Esophagus squamous epithelium (tissue), 4 donors: Measurements from ENCODE around the gene ZC3H12A.

Source experiments
- POLR2A ChIP-seq, 4 donors: fragments of 450-650 bp; IDR thresholded peaks; one replicate each; pipeline ENCODE4 v1.6.1; 2017; ENCODE audit warnings: antibody characterized with exemption in 4 of 4, mild to moderate bottlenecking in 4 of 4, moderate library complexity in 3 of 4
- TF ChIP-seq, protein P1 (sequence below), 6 experiments: fragments of 450-650 bp in 4 of 6; fragments of 200-600 bp in 2 of 6; sonication (generic) in 2 of 6; IDR thresholded peaks; one replicate each; pipeline ENCODE4 v1.5.1; 2016 to 2019; ENCODE audit warnings: antibody characterized with exemption in 6 of 6, mild to moderate bottlenecking in 4 of 6, moderate library complexity in 4 of 6

DNA sequence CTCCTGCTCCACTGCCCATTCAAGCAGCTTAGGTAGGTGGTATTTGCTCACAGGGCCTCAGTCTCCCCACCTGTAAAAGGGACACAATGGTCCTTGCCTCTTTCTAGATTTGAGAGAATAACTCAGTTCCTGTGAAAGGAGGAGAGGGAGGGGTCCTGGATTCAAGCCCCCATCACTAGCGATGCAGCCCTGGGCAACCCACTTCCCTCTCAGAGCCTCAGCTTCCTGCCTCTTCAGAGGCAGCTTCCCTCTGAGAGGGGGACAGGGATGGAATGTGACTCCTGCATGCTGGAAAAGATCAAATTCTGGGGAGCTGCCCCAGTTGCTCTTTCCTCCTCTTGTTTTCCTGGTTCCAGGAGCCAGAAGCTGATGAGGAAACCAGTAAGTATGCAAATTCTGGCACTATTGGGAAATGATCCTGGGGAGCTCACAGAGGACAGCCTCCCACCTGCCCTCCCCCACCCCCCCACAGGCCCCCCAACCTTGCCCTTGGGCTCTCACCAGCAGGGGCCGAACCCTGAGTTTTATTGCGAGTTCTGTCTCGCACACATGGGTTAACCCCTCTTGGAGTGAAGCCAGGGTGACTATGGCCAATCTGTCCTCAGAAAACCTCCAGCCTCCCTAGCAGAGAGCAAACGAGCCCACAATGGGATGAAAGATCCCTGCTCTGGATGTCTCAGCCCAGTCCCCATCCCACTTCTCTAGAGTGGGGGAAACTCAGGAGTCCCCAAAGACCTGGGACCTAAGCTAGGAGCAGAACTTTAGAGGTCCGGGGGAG lies 11.7 kb downstream of the ZC3H12A start:
- TF ChIP-seq, protein P1, sequence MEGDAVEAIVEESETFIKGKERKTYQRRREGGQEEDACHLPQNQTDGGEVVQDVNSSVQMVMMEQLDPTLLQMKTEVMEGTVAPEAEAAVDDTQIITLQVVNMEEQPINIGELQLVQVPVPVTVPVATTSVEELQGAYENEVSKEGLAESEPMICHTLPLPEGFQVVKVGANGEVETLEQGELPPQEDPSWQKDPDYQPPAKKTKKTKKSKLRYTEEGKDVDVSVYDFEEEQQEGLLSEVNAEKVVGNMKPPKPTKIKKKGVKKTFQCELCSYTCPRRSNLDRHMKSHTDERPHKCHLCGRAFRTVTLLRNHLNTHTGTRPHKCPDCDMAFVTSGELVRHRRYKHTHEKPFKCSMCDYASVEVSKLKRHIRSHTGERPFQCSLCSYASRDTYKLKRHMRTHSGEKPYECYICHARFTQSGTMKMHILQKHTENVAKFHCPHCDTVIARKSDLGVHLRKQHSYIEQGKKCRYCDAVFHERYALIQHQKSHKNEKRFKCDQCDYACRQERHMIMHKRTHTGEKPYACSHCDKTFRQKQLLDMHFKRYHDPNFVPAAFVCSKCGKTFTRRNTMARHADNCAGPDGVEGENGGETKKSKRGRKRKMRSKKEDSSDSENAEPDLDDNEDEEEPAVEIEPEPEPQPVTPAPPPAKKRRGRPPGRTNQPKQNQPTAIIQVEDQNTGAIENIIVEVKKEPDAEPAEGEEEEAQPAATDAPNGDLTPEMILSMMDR (IDR thresholded peaks at IDR 0.05): no peak
- TF ChIP-seq POLR2A (IDR thresholded peaks at IDR 0.05): no peak
